Mammary epithelial cell (primary cell): Measurements from ENCODE around the gene PHF10.

ENCODE experiments used
- CTCF ChIP-seq, 2 donors: IDR thresholded peaks in 1 of 2; conservative IDR thresholded peaks in 1 of 2; 2 replicates each; pipeline ENCODE4 v1.5.1; 2011 to 2012; ENCODE audit warnings: inconsistent platforms in 2 of 2, low read length in 2 of 2, mild to moderate bottlenecking in 2 of 2, control low read depth in 1 of 2, low read depth in 1 of 2; ENCODE audit not compliant: insufficient read depth in 1 of 2; ENCODE audit errors: extremely low read depth in 1 of 2
- EZH2 ChIP-seq: IDR thresholded peaks from 2 replicates; pipeline ENCODE4 v1.6.1; 2012; ENCODE audit warnings: low read length, inconsistent platforms, borderline replicate concordance

GRCh38 chr6:169675011-169675410, 49.3 kb downstream of the PHF10 start:
- TF ChIP-seq CTCF (conservative IDR thresholded peaks at IDR 0.05 in 1 of 2, IDR thresholded peaks at IDR 0.05 in 1 of 2; ENCODE audit: extremely low read depth in 1 of 2, insufficient read depth in 1 of 2, low read depth in 1 of 2, low read length in 2 of 2) (no peak), EZH2 (no peak)
